ENCODE measurements around the gene LRRC15.

- TF ChIP-seq EZH2 (IDR thresholded peaks at IDR 0.05; ENCODE audit: low read depth) = no peak
- no peak for TF ChIP-seq CTCF (conservative IDR thresholded peaks at IDR 0.05)
Observed at GRCh38 chr3:194351080-194351672, 18.4 kb downstream of the LRRC15 start, which contains the start of gene CPN2.

Data from PC-9 (cell line).